CD14-positive monocyte (primary cell): Measurements from ENCODE around the gene BCAR3. TPM values are rescaled to one million over a fixed set of nuclear protein-coding genes. Genes with fewer than 3 reads are reported as not detected.

ENCODE experiments used
- DNase-seq, 3 donors: peaks; one replicate each; pipeline ENCODE4 v3.0.0-alpha.2; 2011 to 2022
- H2AFZ ChIP-seq: 2 replicates; pipeline ENCODE4 v1.6.0; 2012; ENCODE audit warnings: mild to moderate bottlenecking, low read depth, low read length, inconsistent platforms; ENCODE audit not compliant: insufficient read depth, poor library complexity, severe bottlenecking
- H3K27ac ChIP-seq, 2 donors: 1 replicate in 1 of 2; 2 replicates in 1 of 2; pipeline ENCODE4 v1.5.1; 2012 to 2013; ENCODE audit warnings: low read length in 2 of 2, control low read depth in 1 of 2, inconsistent platforms in 1 of 2, low read depth in 1 of 2, mild to moderate bottlenecking in 1 of 2
- H3K27me3 ChIP-seq, 2 donors: one replicate each; pipeline versions ENCODE4 v1.6.0 to v1.6.1; 2011 to 2013; ENCODE audit warnings: low read length in 2 of 2; ENCODE audit not compliant: control insufficient read depth in 2 of 2, insufficient read depth in 2 of 2
- H3K36me3 ChIP-seq, 2 donors: replicated peaks in 1 of 2; 1 replicate in 1 of 2; 2 replicates in 1 of 2; pipeline versions ENCODE4 v1.5.1 to v1.6.1; 2012 to 2013; ENCODE audit warnings: low read length in 2 of 2, control low read depth in 1 of 2, inconsistent platforms in 1 of 2, mild to moderate bottlenecking in 1 of 2; ENCODE audit not compliant: insufficient read depth in 2 of 2, control insufficient read depth in 1 of 2
- H3K4me1 ChIP-seq, 2 donors: 1 replicate in 1 of 2; 2 replicates in 1 of 2; pipeline versions ENCODE4 v1.5.1 to v1.6.1; 2012 to 2013; ENCODE audit warnings: low read length in 2 of 2, control low read depth in 1 of 2, inconsistent platforms in 1 of 2, mild to moderate bottlenecking in 1 of 2, moderate library complexity in 1 of 2; ENCODE audit not compliant: insufficient read depth in 2 of 2, control insufficient read depth in 1 of 2
- H3K4me2 ChIP-seq: replicated peaks from 2 replicates; pipeline ENCODE3; 2012; ENCODE audit warnings: low read length, moderate library complexity, mild to moderate bottlenecking; ENCODE audit not compliant: poor library complexity, severe bottlenecking; ENCODE audit errors: extremely low read depth
- H3K4me3 ChIP-seq, 3 experiments: fragments of 200-600 bp in 1 of 3; sonication (generic) in 1 of 3; replicated peaks in 1 of 3; 1 replicate in 2 of 3; 2 replicates in 1 of 3; pipeline ENCODE4 v1.5.1; 2011 to 2013; ENCODE audit warnings: low read length in 3 of 3, mild to moderate bottlenecking in 3 of 3, control low read depth in 2 of 3, low read depth in 2 of 3, inconsistent platforms in 1 of 3, moderate library complexity in 1 of 3
- H3K79me2 ChIP-seq: 2 replicates; pipeline ENCODE4 v1.6.0; 2012; ENCODE audit warnings: mild to moderate bottlenecking, control low read depth, inconsistent platforms, low read length, moderate library complexity; ENCODE audit not compliant: insufficient read depth
- H3K9ac ChIP-seq: 2 replicates; pipeline ENCODE4 v1.6.0; 2017; ENCODE audit warnings: low read length, mild to moderate bottlenecking; ENCODE audit not compliant: insufficient read depth, poor library complexity, severe bottlenecking
- H3K9me3 ChIP-seq, 2 donors: replicated peaks in 1 of 2; 1 replicate in 1 of 2; 2 replicates in 1 of 2; pipeline versions ENCODE4 v1.5.1 to v1.6.1; 2012 to 2013; ENCODE audit warnings: low read length in 2 of 2, control low read depth in 1 of 2; ENCODE audit not compliant: control insufficient read depth in 1 of 2, insufficient read depth in 1 of 2
- H4K20me1 ChIP-seq: 2 replicates; pipeline ENCODE4 v1.6.0; 2012; ENCODE audit warnings: mild to moderate bottlenecking, low read length, control low read depth, moderate library complexity; ENCODE audit not compliant: insufficient read depth
- H3K27ac Mint-ChIP-seq, 7 donors: one replicate each; pipeline ENCODE4 v1.8.0; 2020; ENCODE audit warnings: mild to moderate bottlenecking in 7 of 7, mixed read lengths in 7 of 7, moderate library complexity in 6 of 7, inconsistent platforms in 2 of 7
- H3K27me3 Mint-ChIP-seq, 3 donors: one replicate each; pipeline ENCODE4 v1.8.0; 2021 to 2022; ENCODE audit warnings: low read depth in 3 of 3, mild to moderate bottlenecking in 3 of 3, mixed read lengths in 3 of 3, moderate library complexity in 3 of 3, inconsistent platforms in 1 of 3
- H3K36me3 Mint-ChIP-seq, 2 donors: one replicate each; pipeline ENCODE4 v1.8.0; 2020; ENCODE audit warnings: mixed read lengths in 2 of 2, inconsistent platforms in 1 of 2, mild to moderate bottlenecking in 1 of 2
- H3K4me1 Mint-ChIP-seq: one replicate; pipeline ENCODE4 v1.8.0; 2020; ENCODE audit warnings: mild to moderate bottlenecking, mixed read lengths
- H3K4me3 Mint-ChIP-seq, 2 donors: one replicate each; pipeline ENCODE4 v1.8.0; 2020; ENCODE audit warnings: mild to moderate bottlenecking in 2 of 2, mixed read lengths in 2 of 2, moderate library complexity in 1 of 2
- H3K9me3 Mint-ChIP-seq, 7 donors: one replicate each; pipeline ENCODE4 v1.8.0; 2020 to 2022; ENCODE audit warnings: mixed read lengths in 7 of 7, mild to moderate bottlenecking in 6 of 7, moderate library complexity in 6 of 7, inconsistent platforms in 2 of 7
- WGBS: methylation state at CpG from one replicate; pipeline ENCODE4 v1.1.5; 2013; ENCODE audit warnings: missing lambda C conversion rate; ENCODE audit not compliant: insufficient coverage; 5-methylcytosine and 5-hydroxymethylcytosine counted together
- intact Hi-C, 2 donors: fragments of 100-400 bp; cut with micrococcal nuclease; formaldehyde crosslinking; loops; one replicate each; pipeline versions ENCODE4 v1.15.0 to v1.15.1; 2023
- polyA plus RNA-seq, 3 donors: library from polyadenylated mRNA; depleted of rRNA in 1 of 3; unstranded in 2 of 3; stranded (reverse) in 1 of 3; fragments of 300-500 nt in 2 of 3; fragments of >200 nt in 1 of 3; fragmentation: Illumina TruSeq in 2 of 3; gene quantifications; 1 replicate in 2 of 3; 2 replicates in 1 of 3; pipeline ENCODE4 v1.2.3, GENCODE V29; 2012 to 2021
- TF ChIP-seq, protein P1 (sequence below): fragments of 200-600 bp; IDR thresholded peaks from one replicate; pipeline ENCODE4 v1.8.0; 2022; ENCODE audit warnings: antibody characterized with exemption, mild to moderate bottlenecking

Gene BCAR3
- polyA plus RNA-seq, 3 donors = 0.05 to 0.41 TPM; not detected in 1

DNA sequence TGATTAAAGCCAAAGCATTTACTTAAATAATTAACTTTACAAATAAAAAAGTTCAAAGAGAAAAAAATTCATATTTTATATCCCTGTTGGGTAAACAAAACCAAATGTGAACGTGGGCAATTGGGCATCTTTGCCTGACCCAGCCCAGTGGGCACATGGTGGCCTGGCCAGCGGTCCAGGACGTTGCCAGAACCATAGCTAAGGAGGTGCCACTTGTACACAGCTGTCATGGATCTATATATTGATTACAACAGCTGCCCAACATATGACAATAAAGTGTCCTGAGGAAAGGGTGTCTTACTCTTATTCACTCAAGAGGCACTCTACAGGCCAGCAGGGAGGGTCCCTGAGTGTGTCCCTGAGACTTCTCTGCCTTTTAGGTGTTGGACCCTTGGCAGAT lies 78.5 kb downstream of the BCAR3 start:
- Histone ChIP-seq H3K79me2 (no peaks in the 10 kb centered on the region), H4K20me1 (no peaks in the 10 kb centered on the region), H2AFZ (no peak overlapping the region), H3K4me2 (no peak overlapping the region), H3K36me3 (no peaks in the 10 kb centered on the region), H3K4me1 (no peaks in the 10 kb centered on the region), H3K27ac (no peak overlapping the region), H3K27me3 (no peaks in the 10 kb centered on the region), H3K9ac (no peak overlapping the region), H3K9me3 (no peaks in the 10 kb centered on the region), H3K4me3 (no peak overlapping the region)
- Mint-ChIP-seq H3K27ac (no peak overlapping the region), H3K4me1 (no peaks in the 10 kb centered on the region), H3K36me3 (no peaks in the 10 kb centered on the region), H3K4me3 (no peak overlapping the region), H3K9me3 (peaks cover 0 to 1% (median 0%) of the 10 kb centered on the region in 7 donors), H3K27me3 (peaks cover 0 to 4% (median 2%) of the 10 kb centered on the region in 3 donors)
- DNase-seq = no peak
- TF ChIP-seq, protein P1, sequence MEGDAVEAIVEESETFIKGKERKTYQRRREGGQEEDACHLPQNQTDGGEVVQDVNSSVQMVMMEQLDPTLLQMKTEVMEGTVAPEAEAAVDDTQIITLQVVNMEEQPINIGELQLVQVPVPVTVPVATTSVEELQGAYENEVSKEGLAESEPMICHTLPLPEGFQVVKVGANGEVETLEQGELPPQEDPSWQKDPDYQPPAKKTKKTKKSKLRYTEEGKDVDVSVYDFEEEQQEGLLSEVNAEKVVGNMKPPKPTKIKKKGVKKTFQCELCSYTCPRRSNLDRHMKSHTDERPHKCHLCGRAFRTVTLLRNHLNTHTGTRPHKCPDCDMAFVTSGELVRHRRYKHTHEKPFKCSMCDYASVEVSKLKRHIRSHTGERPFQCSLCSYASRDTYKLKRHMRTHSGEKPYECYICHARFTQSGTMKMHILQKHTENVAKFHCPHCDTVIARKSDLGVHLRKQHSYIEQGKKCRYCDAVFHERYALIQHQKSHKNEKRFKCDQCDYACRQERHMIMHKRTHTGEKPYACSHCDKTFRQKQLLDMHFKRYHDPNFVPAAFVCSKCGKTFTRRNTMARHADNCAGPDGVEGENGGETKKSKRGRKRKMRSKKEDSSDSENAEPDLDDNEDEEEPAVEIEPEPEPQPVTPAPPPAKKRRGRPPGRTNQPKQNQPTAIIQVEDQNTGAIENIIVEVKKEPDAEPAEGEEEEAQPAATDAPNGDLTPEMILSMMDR = no peak
- intact Hi-C loops = no loop called here
- no CpG with 5 or more reads among the region's 3 CpGs for WGBS

DNA sequence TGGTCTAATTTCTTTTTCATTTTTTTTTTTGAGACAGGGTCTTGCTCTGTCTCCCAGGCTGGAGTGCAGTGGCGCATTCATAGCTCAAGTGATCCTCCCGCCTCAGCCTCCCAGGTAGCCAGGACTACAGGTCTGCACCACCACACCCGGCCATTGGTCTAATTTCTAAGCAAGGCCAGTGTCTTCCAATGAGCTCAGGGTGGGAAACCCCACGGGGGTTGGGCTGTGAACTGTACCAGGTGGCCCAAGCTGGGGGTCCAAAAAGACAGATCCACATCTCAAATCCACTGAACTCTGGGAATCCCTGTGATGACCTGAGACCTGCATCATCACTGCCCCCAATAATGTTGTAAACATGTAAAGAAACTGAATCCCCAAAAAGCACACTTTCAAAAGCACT lies 79.5 kb downstream of the BCAR3 start:
- no peak for DNase-seq
- Mint-ChIP-seq H3K27me3 (peaks cover 0 to 4% (median 0%) of the 10 kb centered on the region in 3 donors), H3K9me3 (peaks cover 0 to 1% (median 0%) of the 10 kb centered on the region in 7 donors), H3K36me3 (no peaks in the 10 kb centered on the region), H3K27ac (no peak overlapping the region), H3K4me1 (no peaks in the 10 kb centered on the region), H3K4me3 (no peak overlapping the region)
- no peaks in the 10 kb centered on the region for H3K36me3 ChIP-seq
- WGBS = 96% methylated on average over 4 of the region's 4 CpGs
- no peaks in the 10 kb centered on the region for H3K79me2 ChIP-seq
- H3K4me1 ChIP-seq = no peaks in the 10 kb centered on the region
- TF ChIP-seq, protein P1 = no peak
- no peak overlapping the region for H3K4me3 ChIP-seq
- intact Hi-C loops = no loop called here
- no peak overlapping the region for H2AFZ ChIP-seq
- no peak overlapping the region for H3K4me2 ChIP-seq
- no peaks in the 10 kb centered on the region for H4K20me1 ChIP-seq
- no peak overlapping the region for H3K27ac ChIP-seq
- H3K9me3 ChIP-seq = no peaks in the 10 kb centered on the region
- H3K27me3 ChIP-seq = no peaks in the 10 kb centered on the region
- H3K9ac ChIP-seq = no peak overlapping the region
